ENCODE data around the gene TRAP1. TPM values are rescaled to one million over a fixed set of nuclear protein-coding genes. Genes with fewer than 3 reads are reported as not detected.

The TRAP1 gene
- polyA plus RNA-seq, 1 of the 3 experiments (the other 2 are of a cell fraction) = 129 TPM

DNA sequence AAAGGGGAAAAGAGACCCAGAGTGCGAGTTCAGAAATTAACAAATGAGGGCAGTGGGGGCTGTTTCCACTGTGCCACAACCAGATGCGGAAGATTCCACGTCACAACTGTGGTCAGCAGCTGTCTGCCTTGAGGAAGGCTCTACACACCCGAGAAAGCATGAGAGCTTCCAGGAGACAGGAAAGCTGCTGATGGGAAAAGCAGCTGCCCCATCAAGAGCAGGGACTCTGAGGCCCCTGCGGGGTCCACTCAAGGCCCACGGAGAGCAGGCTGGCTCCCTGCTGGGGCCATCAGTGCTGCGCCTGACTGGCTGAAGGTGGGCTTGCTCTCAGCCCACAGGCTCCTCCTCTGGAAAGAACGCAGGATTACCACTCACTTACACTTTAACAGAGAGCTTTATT lies 14.8 kb upstream of the TRAP1 start:
- TF ChIP-seq TEAD4 (IDR thresholded peaks at IDR 0.05; ENCODE audit: borderline replicate concordance, insufficient read depth) (no peak), YY1 (IDR thresholded peaks at IDR 0.05; ENCODE audit: low read depth) (no peak), GATA2 (CRISPR knock-in tag; IDR thresholded peaks at IDR 0.05) (no peak), FOSL2 (IDR thresholded peaks at IDR 0.05; ENCODE audit: borderline replicate concordance, low read depth) (no peak), TAF1 (IDR thresholded peaks at IDR 0.05; ENCODE audit: borderline replicate concordance, low read depth, low read length) (no peak), FOXJ3 (CRISPR knock-in tag; IDR thresholded peaks at IDR 0.05) (no peak), USF2 (IDR thresholded peaks at IDR 0.05; ENCODE audit: borderline replicate concordance, low read depth, low read length) (no peak), FOXM1 (IDR thresholded peaks at IDR 0.05; ENCODE audit: low read depth) (no peak), RFX5 (IDR thresholded peaks at IDR 0.05; ENCODE audit: low read length) (no peak)
- TF ChIP-seq, protein P1, sequence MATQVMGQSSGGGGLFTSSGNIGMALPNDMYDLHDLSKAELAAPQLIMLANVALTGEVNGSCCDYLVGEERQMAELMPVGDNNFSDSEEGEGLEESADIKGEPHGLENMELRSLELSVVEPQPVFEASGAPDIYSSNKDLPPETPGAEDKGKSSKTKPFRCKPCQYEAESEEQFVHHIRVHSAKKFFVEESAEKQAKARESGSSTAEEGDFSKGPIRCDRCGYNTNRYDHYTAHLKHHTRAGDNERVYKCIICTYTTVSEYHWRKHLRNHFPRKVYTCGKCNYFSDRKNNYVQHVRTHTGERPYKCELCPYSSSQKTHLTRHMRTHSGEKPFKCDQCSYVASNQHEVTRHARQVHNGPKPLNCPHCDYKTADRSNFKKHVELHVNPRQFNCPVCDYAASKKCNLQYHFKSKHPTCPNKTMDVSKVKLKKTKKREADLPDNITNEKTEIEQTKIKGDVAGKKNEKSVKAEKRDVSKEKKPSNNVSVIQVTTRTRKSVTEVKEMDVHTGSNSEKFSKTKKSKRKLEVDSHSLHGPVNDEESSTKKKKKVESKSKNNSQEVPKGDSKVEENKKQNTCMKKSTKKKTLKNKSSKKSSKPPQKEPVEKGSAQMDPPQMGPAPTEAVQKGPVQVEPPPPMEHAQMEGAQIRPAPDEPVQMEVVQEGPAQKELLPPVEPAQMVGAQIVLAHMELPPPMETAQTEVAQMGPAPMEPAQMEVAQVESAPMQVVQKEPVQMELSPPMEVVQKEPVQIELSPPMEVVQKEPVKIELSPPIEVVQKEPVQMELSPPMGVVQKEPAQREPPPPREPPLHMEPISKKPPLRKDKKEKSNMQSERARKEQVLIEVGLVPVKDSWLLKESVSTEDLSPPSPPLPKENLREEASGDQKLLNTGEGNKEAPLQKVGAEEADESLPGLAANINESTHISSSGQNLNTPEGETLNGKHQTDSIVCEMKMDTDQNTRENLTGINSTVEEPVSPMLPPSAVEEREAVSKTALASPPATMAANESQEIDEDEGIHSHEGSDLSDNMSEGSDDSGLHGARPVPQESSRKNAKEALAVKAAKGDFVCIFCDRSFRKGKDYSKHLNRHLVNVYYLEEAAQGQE (IDR thresholded peaks at IDR 0.05; ENCODE audit: low read depth, low read length) = no peak
- TF ChIP-seq, protein P2, sequence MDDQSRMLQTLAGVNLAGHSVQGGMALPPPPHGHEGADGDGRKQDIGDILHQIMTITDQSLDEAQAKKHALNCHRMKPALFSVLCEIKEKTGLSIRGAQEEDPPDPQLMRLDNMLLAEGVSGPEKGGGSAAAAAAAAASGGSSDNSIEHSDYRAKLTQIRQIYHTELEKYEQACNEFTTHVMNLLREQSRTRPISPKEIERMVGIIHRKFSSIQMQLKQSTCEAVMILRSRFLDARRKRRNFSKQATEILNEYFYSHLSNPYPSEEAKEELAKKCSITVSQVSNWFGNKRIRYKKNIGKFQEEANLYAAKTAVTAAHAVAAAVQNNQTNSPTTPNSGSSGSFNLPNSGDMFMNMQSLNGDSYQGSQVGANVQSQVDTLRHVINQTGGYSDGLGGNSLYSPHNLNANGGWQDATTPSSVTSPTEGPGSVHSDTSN (IDR thresholded peaks at IDR 0.05) = no peak
- Histone ChIP-seq H3K4me2 (no peak overlapping the region), H3K36me3 (replicated peaks in 1 of 2; ENCODE audit: control insufficient read depth in 1 of 2, insufficient read depth in 2 of 2, low read length in 1 of 2) (peaks cover 12 to 79% of the 10 kb centered on the region in 2 experiments), H3K9me2 (no peaks in the 10 kb centered on the region), H2AFZ (ENCODE audit: low read depth) (no peak overlapping the region), H3K27ac (ENCODE audit: low read depth in 2 of 2, low read length in 1 of 2) (no peak overlapping the region), H3K9ac (no peak overlapping the region), H3K4me3 (ENCODE audit: low read depth in 2 of 2, low read length in 1 of 2) (no peak overlapping the region), H3K79me2 (ENCODE audit: insufficient read depth) (no peaks in the 10 kb centered on the region), H3K27me3 (ENCODE audit: insufficient read depth) (no peaks in the 10 kb centered on the region), H3F3A (replicated peaks; ENCODE audit: insufficient read depth) (peaks cover 2% of the 10 kb centered on the region), H4K20me1 (ENCODE audit: insufficient read depth) (0 out of 2 replicates have a peak, but pooled peaks cover 3% of the 10 kb centered on the region), H3K4me1 (ENCODE audit: control insufficient read depth in 1 of 2, insufficient read depth in 2 of 2, low read depth in 1 of 2, low read length in 1 of 2) (no peaks in the 10 kb centered on the region), H3K9me3 (no peaks in the 10 kb centered on the region)
- CTCF ChIA-PET = no interaction called here
- WGBS (ENCODE audit: low lambda C conversion rate) = 96% methylated on average over 5 of the region's 8 CpGs
- POLR2A ChIA-PET = no interaction called here
- DNase-seq = no peak
